GM23338 (cell line): ENCODE data around the gene TIMM17A. TPM values are rescaled to one million over a fixed set of nuclear protein-coding genes. Genes with fewer than 3 reads are reported as not detected.
A peak's percentile ranks its signal among the peaks of the same experiment; 100 is the strongest.

ENCODE experiments used
- ATAC-seq: fragments of 200-7000 bp; cut with Tn5 transposase; 3 replicates; pipeline ENCODE4 v1.9.1; 2020
- DNase-seq: peaks from one replicate; pipeline ENCODE4 v3.0.0-alpha.2; 2015; ENCODE audit warnings: low spot score
- H2AFZ ChIP-seq: fragments of 200-600 bp; sonication (generic); 2 replicates; pipeline ENCODE4 v1.8.0; 2016; ENCODE audit warnings: antibody characterized with exemption, mild to moderate bottlenecking, moderate library complexity
- H3F3A ChIP-seq: fragments of 200-600 bp; sonication (generic); replicated peaks from 2 replicates; pipeline ENCODE4 v1.8.0; 2017; ENCODE audit warnings: antibody characterized with exemption, mixed run types, low read depth
- H3K27ac ChIP-seq: fragments of 200-600 bp; sonication (generic); 2 replicates; pipeline ENCODE4 v1.6.1; 2016; ENCODE audit warnings: low read depth
- H3K27me3 ChIP-seq: fragments of 200-600 bp; sonication (generic); 2 replicates; pipeline ENCODE4 v1.8.0; 2016; ENCODE audit warnings: mild to moderate bottlenecking, mixed run types, moderate library complexity; ENCODE audit not compliant: insufficient read depth
- H3K36me3 ChIP-seq: fragments of 200-600 bp; sonication (generic); 2 replicates; pipeline ENCODE4 v1.8.0; 2016; ENCODE audit warnings: mild to moderate bottlenecking; ENCODE audit not compliant: insufficient read depth
- H3K4me1 ChIP-seq: fragments of 200-600 bp; sonication (generic); 2 replicates; pipeline ENCODE4 v1.8.0; 2016; ENCODE audit warnings: mild to moderate bottlenecking, moderate library complexity; ENCODE audit not compliant: insufficient read depth
- H3K4me2 ChIP-seq: fragments of 200-600 bp; sonication (generic); 2 replicates; pipeline ENCODE4 v1.7.1; 2017; ENCODE audit warnings: mixed run types
- H3K4me3 ChIP-seq: fragments of 200-600 bp; sonication (generic); 2 replicates; pipeline ENCODE4 v1.6.1; 2016; ENCODE audit warnings: mixed run types
- H3K79me2 ChIP-seq: fragments of 200-600 bp; sonication (generic); replicated peaks from 2 replicates; pipeline ENCODE4 v1.8.0; 2017; ENCODE audit warnings: mild to moderate bottlenecking; ENCODE audit not compliant: insufficient read depth
- H3K9me2 ChIP-seq: fragments of 200-600 bp; sonication (generic); 2 replicates; pipeline ENCODE4 v1.8.0; 2017; ENCODE audit not compliant: insufficient read depth
- H4K20me1 ChIP-seq: fragments of 200-600 bp; sonication (generic); replicated peaks from 2 replicates; pipeline ENCODE4 v1.8.0; 2017; ENCODE audit warnings: mild to moderate bottlenecking; ENCODE audit not compliant: insufficient read depth
- H3K27ac Mint-ChIP-seq: 2 replicates; pipeline ENCODE4 v1.8.0; 2020; ENCODE audit warnings: inconsistent platforms, mild to moderate bottlenecking, moderate library complexity, mixed read lengths
- H3K27me3 Mint-ChIP-seq: 3 replicates; pipeline ENCODE4 v1.8.0; 2022; ENCODE audit warnings: low read depth, mild to moderate bottlenecking, moderate library complexity, mixed read lengths, inconsistent platforms; ENCODE audit not compliant: insufficient read depth, poor library complexity
- H3K36me3 Mint-ChIP-seq: 3 replicates; pipeline ENCODE4 v1.8.0; 2021; ENCODE audit warnings: low read depth, mild to moderate bottlenecking, inconsistent platforms, moderate library complexity, mixed read lengths
- H3K4me1 Mint-ChIP-seq: 3 replicates; pipeline ENCODE4 v1.8.0; 2020; ENCODE audit warnings: mild to moderate bottlenecking, inconsistent platforms, mixed read lengths
- H3K4me3 Mint-ChIP-seq: 3 replicates; pipeline ENCODE4 v1.8.0; 2021; ENCODE audit warnings: moderate library complexity, mild to moderate bottlenecking, inconsistent platforms, mixed read lengths
- H3K9me3 Mint-ChIP-seq: 3 replicates; pipeline ENCODE4 v1.8.0; 2020; ENCODE audit warnings: moderate library complexity, mild to moderate bottlenecking, inconsistent platforms, mixed read lengths
- JUNB ChIP-seq: IDR thresholded peaks from one replicate; pipeline ENCODE4 v1.6.1; 2016; ENCODE audit warnings: antibody characterized with exemption; ENCODE audit not compliant: unreplicated experiment
- ZNF331 ChIP-seq: fragments of 250-450 bp; sonication (Bioruptor Pico); IDR thresholded peaks from 2 replicates; pipeline ENCODE4 v1.5.0; 2020; ENCODE audit warnings: low read depth, mild to moderate bottlenecking, moderate library complexity
- polyA plus RNA-seq: library from polyadenylated mRNA; unstranded; fragments of >200 nt; fragmentation: Nextera tagmentation; extraction: Ambion mirVana; gene quantifications from 2 replicates; pipeline ENCODE4 v1.2.1, GENCODE V29; 2016
- total RNA-seq: library from RNA; depleted of rRNA; stranded (reverse); fragments of >200 nt; shearing (Covaris generic); gene quantifications from 2 replicates; pipeline ENCODE4 v1.2.3, GENCODE V29; 2014
- TF ChIP-seq, protein P1 (sequence below): fragments of 250-450 bp; sonication (Bioruptor Pico); IDR thresholded peaks from 2 replicates; pipeline ENCODE4 v1.5.0; 2020; ENCODE audit warnings: mild to moderate bottlenecking, moderate library complexity
- TF ChIP-seq, protein P2 (sequence below), 2 experiments: fragments of 200-600 bp in 1 of 2; sonication (generic) in 1 of 2; conservative IDR thresholded peaks; 2 replicates each; pipeline versions ENCODE4 v1.5.1 to v1.6.1; 2016 to 2017; ENCODE audit warnings: antibody characterized with exemption in 2 of 2, low read depth in 2 of 2, mild to moderate bottlenecking in 2 of 2, moderate library complexity in 1 of 2
- TF ChIP-seq, protein P3 (sequence below): IDR thresholded peaks from 2 replicates; pipeline ENCODE4 v1.6.1; 2016; ENCODE audit warnings: antibody characterized with exemption

TIMM17A gene
- total and polyA plus RNA-seq, 2 experiments from 2014 or later = 38.5 to 60.0 TPM

DNA sequence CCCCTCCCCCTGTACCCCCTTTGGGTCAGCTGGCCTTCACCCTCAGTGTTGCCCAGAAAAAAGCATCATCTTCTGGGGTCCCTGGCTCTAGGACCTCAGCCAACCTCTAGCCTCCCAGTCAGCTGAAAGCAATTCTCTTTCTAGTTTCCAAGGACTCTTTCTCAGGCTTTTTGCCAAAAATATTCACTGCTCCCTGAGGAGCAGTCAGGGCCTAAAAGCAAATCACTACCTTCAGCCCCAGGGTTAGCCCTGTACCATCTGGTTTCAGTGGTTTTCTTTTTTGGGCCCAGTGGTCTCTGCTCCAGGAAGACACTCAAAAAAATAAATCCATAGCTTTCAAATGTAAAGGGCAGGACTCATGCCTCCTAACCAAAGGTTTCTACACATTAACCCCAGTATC is 5.8 kb upstream of the TIMM17A start (continued):
- TF ChIP-seq, protein P1, sequence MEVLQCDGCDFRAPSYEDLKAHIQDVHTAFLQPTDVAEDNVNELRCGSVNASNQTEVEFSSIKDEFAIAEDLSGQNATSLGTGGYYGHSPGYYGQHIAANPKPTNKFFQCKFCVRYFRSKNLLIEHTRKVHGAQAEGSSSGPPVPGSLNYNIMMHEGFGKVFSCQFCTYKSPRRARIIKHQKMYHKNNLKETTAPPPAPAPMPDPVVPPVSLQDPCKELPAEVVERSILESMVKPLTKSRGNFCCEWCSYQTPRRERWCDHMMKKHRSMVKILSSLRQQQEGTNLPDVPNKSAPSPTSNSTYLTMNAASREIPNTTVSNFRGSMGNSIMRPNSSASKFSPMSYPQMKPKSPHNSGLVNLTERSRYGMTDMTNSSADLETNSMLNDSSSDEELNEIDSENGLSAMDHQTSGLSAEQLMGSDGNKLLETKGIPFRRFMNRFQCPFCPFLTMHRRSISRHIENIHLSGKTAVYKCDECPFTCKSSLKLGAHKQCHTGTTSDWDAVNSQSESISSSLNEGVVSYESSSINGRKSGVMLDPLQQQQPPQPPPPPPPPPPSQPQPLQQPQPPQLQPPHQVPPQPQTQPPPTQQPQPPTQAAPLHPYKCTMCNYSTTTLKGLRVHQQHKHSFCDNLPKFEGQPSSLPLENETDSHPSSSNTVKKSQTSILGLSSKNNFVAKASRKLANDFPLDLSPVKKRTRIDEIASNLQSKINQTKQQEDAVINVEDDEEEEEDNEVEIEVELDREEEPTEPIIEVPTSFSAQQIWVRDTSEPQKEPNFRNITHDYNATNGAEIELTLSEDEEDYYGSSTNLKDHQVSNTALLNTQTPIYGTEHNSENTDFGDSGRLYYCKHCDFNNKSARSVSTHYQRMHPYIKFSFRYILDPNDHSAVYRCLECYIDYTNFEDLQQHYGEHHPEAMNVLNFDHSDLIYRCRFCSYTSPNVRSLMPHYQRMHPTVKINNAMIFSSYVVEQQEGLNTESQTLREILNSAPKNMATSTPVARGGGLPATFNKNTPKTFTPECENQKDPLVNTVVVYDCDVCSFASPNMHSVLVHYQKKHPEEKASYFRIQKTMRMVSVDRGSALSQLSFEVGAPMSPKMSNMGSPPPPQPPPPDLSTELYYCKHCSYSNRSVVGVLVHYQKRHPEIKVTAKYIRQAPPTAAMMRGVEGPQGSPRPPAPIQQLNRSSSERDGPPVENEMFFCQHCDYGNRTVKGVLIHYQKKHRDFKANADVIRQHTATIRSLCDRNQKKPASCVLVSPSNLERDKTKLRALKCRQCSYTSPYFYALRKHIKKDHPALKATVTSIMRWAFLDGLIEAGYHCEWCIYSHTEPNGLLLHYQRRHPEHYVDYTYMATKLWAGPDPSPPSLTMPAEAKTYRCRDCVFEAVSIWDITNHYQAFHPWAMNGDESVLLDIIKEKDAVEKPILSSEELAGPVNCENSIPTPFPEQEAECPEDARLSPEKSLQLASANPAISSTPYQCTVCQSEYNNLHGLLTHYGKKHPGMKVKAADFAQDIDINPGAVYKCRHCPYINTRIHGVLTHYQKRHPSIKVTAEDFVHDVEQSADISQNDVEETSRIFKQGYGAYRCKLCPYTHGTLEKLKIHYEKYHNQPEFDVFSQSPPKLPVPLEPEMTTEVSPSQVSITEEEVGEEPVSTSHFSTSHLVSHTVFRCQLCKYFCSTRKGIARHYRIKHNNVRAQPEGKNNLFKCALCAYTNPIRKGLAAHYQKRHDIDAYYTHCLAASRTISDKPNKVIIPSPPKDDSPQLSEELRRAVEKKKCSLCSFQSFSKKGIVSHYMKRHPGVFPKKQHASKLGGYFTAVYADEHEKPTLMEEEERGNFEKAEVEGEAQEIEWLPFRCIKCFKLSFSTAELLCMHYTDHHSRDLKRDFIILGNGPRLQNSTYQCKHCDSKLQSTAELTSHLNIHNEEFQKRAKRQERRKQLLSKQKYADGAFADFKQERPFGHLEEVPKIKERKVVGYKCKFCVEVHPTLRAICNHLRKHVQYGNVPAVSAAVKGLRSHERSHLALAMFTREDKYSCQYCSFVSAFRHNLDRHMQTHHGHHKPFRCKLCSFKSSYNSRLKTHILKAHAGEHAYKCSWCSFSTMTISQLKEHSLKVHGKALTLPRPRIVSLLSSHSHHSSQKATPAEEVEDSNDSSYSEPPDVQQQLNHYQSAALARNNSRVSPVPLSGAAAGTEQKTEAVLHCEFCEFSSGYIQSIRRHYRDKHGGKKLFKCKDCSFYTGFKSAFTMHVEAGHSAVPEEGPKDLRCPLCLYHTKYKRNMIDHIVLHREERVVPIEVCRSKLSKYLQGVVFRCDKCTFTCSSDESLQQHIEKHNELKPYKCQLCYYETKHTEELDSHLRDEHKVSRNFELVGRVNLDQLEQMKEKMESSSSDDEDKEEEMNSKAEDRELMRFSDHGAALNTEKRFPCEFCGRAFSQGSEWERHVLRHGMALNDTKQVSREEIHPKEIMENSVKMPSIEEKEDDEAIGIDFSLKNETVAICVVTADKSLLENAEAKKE (CRISPR knock-in tag) = no peak

DNA sequence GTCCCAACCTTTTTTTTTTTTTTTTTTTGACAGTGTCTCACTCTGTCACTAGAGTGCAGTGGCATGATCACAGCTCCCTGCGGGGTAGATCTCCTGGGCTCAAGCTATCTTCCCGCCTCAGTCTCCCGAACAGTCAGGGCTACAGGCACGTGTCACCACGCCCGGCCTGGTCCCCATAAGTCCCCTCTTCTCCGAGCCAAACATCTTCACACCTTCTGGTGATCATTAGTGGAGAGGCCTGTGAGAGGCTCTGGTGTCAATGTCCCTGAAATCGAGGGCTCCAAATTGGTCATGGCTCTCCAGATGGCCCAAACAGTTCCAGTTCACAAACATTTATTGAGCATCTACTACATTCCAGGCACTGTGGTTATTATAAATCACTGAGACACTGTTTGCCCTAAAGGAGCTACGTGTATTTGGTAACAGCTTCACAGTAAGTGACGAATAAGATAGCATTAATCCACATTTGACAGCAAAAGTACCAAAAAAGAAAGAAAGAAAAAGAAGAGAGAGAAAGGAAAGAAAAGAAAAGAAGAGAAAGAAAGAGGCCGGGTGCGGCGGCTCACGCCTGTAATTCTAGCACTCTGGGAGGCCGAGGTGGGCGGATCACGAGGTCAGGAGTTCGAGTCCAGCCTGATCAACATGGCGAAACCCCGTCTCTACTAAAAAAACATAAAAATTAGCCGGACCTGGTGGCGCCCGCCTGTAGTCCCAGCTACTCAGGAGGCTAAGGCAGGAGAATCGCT is 867 bp upstream of the TIMM17A start:
- Mint-ChIP-seq H3K4me1 (peaks cover 7% of the 10 kb centered on the region; the same call in 2 of the 3 replicates), H3K27ac (peak overlapping the region; percentile 98), H3K36me3 (peaks cover 27% of the 10 kb centered on the region), H3K4me3 (peak overlapping the region; percentile 97), H3K27me3 (peaks cover 4% of the 10 kb centered on the region), H3K9me3 (no peaks in the 10 kb centered on the region)
- Histone ChIP-seq H3K36me3 (peaks cover 23% of the 10 kb centered on the region), H4K20me1 (peaks cover 24% of the 10 kb centered on the region), H3K9me2 (no peaks in the 10 kb centered on the region), H3K4me2 (peak overlapping the region; percentile 86), H3K27me3 (no peaks in the 10 kb centered on the region), H3K79me2 (peaks cover 45% of the 10 kb centered on the region), H3K27ac (peak overlapping the region; percentile 95), H3K4me3 (peak overlapping the region; percentile 97), H2AFZ (peak overlapping the region; percentile 80), H3F3A (no peaks in the 10 kb centered on the region; the same call in 1 of the 2 replicates), H3K4me1 (peaks cover 8% of the 10 kb centered on the region; the same call in 1 of the 2 replicates)
- TF ChIP-seq ZNF331 (CRISPR knock-in tag) = no peak
- TF ChIP-seq, protein P2, sequence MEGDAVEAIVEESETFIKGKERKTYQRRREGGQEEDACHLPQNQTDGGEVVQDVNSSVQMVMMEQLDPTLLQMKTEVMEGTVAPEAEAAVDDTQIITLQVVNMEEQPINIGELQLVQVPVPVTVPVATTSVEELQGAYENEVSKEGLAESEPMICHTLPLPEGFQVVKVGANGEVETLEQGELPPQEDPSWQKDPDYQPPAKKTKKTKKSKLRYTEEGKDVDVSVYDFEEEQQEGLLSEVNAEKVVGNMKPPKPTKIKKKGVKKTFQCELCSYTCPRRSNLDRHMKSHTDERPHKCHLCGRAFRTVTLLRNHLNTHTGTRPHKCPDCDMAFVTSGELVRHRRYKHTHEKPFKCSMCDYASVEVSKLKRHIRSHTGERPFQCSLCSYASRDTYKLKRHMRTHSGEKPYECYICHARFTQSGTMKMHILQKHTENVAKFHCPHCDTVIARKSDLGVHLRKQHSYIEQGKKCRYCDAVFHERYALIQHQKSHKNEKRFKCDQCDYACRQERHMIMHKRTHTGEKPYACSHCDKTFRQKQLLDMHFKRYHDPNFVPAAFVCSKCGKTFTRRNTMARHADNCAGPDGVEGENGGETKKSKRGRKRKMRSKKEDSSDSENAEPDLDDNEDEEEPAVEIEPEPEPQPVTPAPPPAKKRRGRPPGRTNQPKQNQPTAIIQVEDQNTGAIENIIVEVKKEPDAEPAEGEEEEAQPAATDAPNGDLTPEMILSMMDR (conservative IDR thresholded peaks at IDR 0.05; ENCODE audit: low read depth in 2 of 2) = no peak
- TF ChIP-seq, protein P3, sequence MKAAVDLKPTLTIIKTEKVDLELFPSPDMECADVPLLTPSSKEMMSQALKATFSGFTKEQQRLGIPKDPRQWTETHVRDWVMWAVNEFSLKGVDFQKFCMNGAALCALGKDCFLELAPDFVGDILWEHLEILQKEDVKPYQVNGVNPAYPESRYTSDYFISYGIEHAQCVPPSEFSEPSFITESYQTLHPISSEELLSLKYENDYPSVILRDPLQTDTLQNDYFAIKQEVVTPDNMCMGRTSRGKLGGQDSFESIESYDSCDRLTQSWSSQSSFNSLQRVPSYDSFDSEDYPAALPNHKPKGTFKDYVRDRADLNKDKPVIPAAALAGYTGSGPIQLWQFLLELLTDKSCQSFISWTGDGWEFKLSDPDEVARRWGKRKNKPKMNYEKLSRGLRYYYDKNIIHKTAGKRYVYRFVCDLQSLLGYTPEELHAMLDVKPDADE = no peak
- TF ChIP-seq JUNB = no peak
- no peak for DNase-seq
- ATAC-seq = peak; percentile 7
